ENCODE results near the gene BHLHA15. TPM values are rescaled to one million over a fixed set of nuclear protein-coding genes. Genes with fewer than 3 reads are reported as not detected.

The BHLHA15 gene
- total RNA-seq, 4 donors from 2014 or later, result not detected

DNA sequence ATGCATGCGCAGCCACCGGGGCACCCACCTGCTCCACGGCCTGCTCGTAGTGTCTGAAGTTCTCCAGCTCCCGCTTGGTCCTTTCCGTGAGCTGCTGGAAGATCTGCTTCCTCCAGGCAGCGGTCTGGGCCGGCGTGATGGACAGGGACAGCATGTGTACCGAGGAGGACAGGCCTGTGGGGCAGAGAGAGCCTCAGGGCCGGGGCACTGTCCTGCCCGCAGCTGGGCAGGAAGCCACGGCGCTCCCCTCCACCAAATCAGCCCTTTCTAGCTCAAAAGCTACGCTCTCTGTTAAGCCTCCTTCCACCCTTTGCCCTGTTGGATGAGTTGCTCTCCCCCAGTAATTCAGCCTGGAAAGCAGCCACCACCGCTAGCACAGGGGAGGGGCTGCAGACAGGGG lies 21.6 kb downstream of the BHLHA15 start:
- intact Hi-C loops (cut with DNase I), result no loop called here
- Histone ChIP-seq H3K9me3 (no peaks in the 10 kb centered on the region), H3K36me3 (peaks cover 18 to 87% (median 81%) of the 10 kb centered on the region in 4 donors), H3K27ac (replicated peaks in 1 of 4) (no peak overlapping the region), H3K4me3 (no peak overlapping the region), H3K4me1 (no peaks in the 10 kb centered on the region), H3K27me3 (no peaks in the 10 kb centered on the region)
- TF ChIP-seq EP300 (IDR thresholded peaks at IDR 0.05), result no peak
- TF ChIP-seq POLR2A (IDR thresholded peaks at IDR 0.05; ENCODE audit: low read depth), result no peak
- TF ChIP-seq, protein P1, sequence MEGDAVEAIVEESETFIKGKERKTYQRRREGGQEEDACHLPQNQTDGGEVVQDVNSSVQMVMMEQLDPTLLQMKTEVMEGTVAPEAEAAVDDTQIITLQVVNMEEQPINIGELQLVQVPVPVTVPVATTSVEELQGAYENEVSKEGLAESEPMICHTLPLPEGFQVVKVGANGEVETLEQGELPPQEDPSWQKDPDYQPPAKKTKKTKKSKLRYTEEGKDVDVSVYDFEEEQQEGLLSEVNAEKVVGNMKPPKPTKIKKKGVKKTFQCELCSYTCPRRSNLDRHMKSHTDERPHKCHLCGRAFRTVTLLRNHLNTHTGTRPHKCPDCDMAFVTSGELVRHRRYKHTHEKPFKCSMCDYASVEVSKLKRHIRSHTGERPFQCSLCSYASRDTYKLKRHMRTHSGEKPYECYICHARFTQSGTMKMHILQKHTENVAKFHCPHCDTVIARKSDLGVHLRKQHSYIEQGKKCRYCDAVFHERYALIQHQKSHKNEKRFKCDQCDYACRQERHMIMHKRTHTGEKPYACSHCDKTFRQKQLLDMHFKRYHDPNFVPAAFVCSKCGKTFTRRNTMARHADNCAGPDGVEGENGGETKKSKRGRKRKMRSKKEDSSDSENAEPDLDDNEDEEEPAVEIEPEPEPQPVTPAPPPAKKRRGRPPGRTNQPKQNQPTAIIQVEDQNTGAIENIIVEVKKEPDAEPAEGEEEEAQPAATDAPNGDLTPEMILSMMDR (IDR thresholded peaks at IDR 0.05), result no peak
- no peak for TF ChIP-seq POLR2AphosphoS5 (IDR thresholded peaks at IDR 0.05)
- no peak for DNase-seq (ENCODE audit: extremely low spot score)
- WGBS, result 88% methylated on average over 11 of the region's 16 CpGs

DNA sequence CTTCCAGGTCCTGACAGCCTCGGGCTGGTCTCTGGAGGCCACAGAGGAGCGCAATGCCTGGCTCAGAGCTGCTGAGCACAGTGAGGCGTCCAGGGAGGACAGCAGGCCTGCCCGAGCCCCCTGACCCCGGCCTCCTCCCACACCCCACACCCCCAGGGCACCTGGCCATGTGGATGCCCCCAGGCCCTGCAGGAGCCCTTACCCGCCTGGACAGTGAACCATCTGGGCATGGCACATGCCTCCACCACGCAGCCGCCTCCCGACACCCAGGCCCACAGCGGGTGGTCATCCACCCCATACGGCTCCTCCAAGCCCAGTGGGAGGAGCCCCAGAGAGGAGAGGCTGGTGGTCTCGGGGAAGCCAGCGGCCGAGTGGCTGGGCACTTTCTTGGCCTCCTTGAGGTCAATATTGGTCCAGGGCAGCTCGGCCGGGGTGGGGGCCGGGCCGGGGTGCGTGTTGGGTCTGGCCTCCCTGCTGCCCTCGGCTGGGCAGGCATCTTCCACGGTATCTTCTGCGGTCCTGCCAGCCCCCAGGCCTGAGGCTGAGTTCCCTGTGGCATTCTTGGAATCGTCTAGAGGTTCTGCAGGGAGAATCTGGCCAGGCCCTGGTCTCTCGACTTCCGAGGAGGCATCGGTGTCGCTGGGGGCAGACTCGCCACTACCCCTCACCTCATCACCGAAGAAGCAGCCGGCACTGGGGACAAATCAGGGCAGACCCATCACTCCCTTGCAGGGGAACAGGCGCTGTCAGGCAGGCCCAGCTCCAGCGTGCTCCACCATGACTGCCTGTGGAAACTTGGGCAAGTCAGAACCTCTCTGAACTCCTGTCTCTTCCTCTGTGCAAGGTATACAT lies 22.2 kb downstream of the BHLHA15 start:
- peaks cover 24 to 87% (median 80%) of the 10 kb centered on the region in 4 donors for H3K36me3 ChIP-seq
- TF ChIP-seq, protein P1 (IDR thresholded peaks at IDR 0.05), result no peak
- TF ChIP-seq POLR2A (IDR thresholded peaks at IDR 0.05; ENCODE audit: low read depth), result no peak
- TF ChIP-seq EP300 (IDR thresholded peaks at IDR 0.05), result no peak
- no peak for TF ChIP-seq POLR2AphosphoS5 (IDR thresholded peaks at IDR 0.05)
- no peak for DNase-seq (ENCODE audit: extremely low spot score)
- H3K27ac ChIP-seq (replicated peaks in 1 of 4), result no peak overlapping the region
- no peaks in the 10 kb centered on the region for H3K4me1 ChIP-seq
- 92% methylated on average over 27 of the region's 32 CpGs for WGBS
- H3K9me3 ChIP-seq, result no peaks in the 10 kb centered on the region
- H3K27me3 ChIP-seq, result no peaks in the 10 kb centered on the region
- intact Hi-C loops (cut with DNase I), result no loop called here
- no peak overlapping the region for H3K4me3 ChIP-seq

DNA sequence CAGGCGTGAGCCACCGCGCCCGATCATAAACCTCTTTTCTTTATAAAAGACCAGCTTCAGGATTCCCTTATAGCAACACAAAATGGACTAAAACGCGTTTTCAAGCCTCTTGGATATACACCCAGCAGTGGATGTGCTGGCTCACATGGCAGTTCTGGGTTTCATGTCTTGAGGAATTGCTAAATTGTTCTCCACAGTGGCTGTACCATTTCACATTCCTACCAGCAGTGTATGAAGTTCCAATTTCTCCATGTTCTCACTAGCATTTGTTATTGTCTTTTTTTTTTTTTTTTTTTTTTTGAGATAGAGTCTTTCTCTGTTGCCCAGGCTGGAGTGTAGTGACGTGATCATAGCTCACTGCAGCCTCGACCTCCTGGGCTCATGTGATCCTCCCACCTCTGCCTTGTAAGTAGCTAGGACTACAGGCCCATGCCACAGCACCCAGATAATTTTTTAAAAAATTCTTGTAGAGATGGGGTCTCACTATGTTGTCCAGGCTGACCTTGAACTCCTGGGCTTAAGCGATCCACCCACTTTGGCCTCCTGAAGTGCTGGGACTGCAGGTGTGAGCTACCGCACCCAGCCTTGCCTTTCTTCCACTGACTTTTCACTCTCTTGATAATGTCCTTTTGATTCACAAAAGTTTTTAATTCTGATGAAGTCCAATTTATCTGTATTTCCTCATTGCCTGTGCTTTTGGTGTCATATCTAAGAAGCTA lies 23.3 kb downstream of the BHLHA15 start:
- no peaks in the 10 kb centered on the region for H3K4me1 ChIP-seq
- intact Hi-C loops (cut with DNase I), result no loop called here
- no peak for TF ChIP-seq EP300 (IDR thresholded peaks at IDR 0.05)
- TF ChIP-seq, protein P1 (IDR thresholded peaks at IDR 0.05), result no peak
- no peak for TF ChIP-seq POLR2AphosphoS5 (IDR thresholded peaks at IDR 0.05)
- TF ChIP-seq POLR2A (IDR thresholded peaks at IDR 0.05; ENCODE audit: low read depth), result no peak
- no peak for DNase-seq (ENCODE audit: extremely low spot score)
- no peaks in the 10 kb centered on the region for H3K9me3 ChIP-seq
- peaks cover 25 to 87% (median 81%) of the 10 kb centered on the region in 4 donors for H3K36me3 ChIP-seq
- WGBS, result 95% methylated on average over 10 of the region's 10 CpGs
- no peak overlapping the region for H3K4me3 ChIP-seq
- H3K27ac ChIP-seq (replicated peaks in 1 of 4), result no peak overlapping the region
- H3K27me3 ChIP-seq, result no peaks in the 10 kb centered on the region

DNA sequence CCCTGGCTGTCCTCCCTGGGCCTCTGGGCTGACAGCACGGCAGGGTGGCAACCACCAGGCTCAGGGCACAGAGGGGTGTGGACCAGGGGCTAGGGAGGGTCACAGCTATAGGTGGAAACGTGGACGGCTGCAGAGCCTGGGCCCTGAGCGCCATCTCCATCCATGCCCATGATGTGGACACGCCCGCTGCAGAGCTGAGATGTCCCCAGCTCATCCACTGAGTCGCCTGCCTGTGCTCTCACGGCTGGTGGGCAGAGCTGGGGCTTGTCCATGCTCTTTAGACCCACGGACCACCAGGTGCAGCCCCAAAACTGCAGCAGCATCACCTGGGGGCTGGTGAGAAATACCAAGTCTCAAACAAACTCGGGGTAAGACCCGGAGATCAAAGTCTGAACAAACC lies 24.7 kb downstream of the BHLHA15 start:
- Histone ChIP-seq H3K27ac (replicated peaks in 1 of 4) (no peak overlapping the region), H3K27me3 (no peaks in the 10 kb centered on the region), H3K9me3 (no peaks in the 10 kb centered on the region), H3K4me1 (no peaks in the 10 kb centered on the region), H3K4me3 (no peak overlapping the region), H3K36me3 (peaks cover 26 to 93% (median 83%) of the 10 kb centered on the region in 4 donors)
- 94% methylated on average over 10 of the region's 11 CpGs for WGBS
- DNase-seq (ENCODE audit: extremely low spot score), result no peak
- TF ChIP-seq, protein P1 (IDR thresholded peaks at IDR 0.05), result no peak
- TF ChIP-seq POLR2AphosphoS5 (IDR thresholded peaks at IDR 0.05), result no peak
- TF ChIP-seq EP300 (IDR thresholded peaks at IDR 0.05), result no peak
- no peak for TF ChIP-seq POLR2A (IDR thresholded peaks at IDR 0.05; ENCODE audit: low read depth)
- intact Hi-C loops (cut with DNase I), result no loop called here
